ACC112 (cell line): ENCODE data around the gene NCAPH2.
A peak's percentile ranks its signal among the peaks of the same experiment; 100 is the strongest.

Source experiments
- H2AFZ ChIP-seq: fragments of 200-600 bp; sonication (generic); one replicate; pipeline ENCODE4 v1.6.0; 2017; ENCODE audit warnings: antibody characterized with exemption, low read length; ENCODE audit not compliant: unreplicated experiment
- H3K27ac ChIP-seq: fragments of 200-600 bp; sonication (generic); 2 replicates; pipeline ENCODE4 v1.5.1; 2014; ENCODE audit warnings: low read depth, mild to moderate bottlenecking, antibody characterized with exemption, low read length, moderate library complexity
- H3K27me3 ChIP-seq: fragments of 200-600 bp; sonication (generic); 2 replicates; pipeline ENCODE4 v1.6.1; 2014; ENCODE audit warnings: mild to moderate bottlenecking, antibody characterized with exemption, low read length, moderate library complexity, mixed read lengths; ENCODE audit not compliant: insufficient read depth
- H3K36me3 ChIP-seq: fragments of 200-600 bp; sonication (generic); 2 replicates; pipeline ENCODE4 v1.6.1; 2016; ENCODE audit warnings: mild to moderate bottlenecking, antibody characterized with exemption, low read length, moderate library complexity, mixed read lengths; ENCODE audit not compliant: insufficient read depth
- H3K4me1 ChIP-seq: fragments of 200-600 bp; sonication (generic); one replicate; pipeline ENCODE4 v1.6.1; 2016; ENCODE audit warnings: low read length, mixed read lengths; ENCODE audit not compliant: insufficient read depth, unreplicated experiment, control insufficient read depth
- H3K4me3 ChIP-seq: fragments of 200-600 bp; sonication (generic); 2 replicates; pipeline ENCODE4 v1.5.1; 2014; ENCODE audit warnings: mild to moderate bottlenecking, low read depth, low read length
- H3K79me2 ChIP-seq: fragments of 200-600 bp; sonication (generic); one replicate; pipeline ENCODE4 v1.6.0; 2016; ENCODE audit warnings: low read length; ENCODE audit not compliant: control insufficient read depth, unreplicated experiment, insufficient read depth

Gene NCAPH2

DNA sequence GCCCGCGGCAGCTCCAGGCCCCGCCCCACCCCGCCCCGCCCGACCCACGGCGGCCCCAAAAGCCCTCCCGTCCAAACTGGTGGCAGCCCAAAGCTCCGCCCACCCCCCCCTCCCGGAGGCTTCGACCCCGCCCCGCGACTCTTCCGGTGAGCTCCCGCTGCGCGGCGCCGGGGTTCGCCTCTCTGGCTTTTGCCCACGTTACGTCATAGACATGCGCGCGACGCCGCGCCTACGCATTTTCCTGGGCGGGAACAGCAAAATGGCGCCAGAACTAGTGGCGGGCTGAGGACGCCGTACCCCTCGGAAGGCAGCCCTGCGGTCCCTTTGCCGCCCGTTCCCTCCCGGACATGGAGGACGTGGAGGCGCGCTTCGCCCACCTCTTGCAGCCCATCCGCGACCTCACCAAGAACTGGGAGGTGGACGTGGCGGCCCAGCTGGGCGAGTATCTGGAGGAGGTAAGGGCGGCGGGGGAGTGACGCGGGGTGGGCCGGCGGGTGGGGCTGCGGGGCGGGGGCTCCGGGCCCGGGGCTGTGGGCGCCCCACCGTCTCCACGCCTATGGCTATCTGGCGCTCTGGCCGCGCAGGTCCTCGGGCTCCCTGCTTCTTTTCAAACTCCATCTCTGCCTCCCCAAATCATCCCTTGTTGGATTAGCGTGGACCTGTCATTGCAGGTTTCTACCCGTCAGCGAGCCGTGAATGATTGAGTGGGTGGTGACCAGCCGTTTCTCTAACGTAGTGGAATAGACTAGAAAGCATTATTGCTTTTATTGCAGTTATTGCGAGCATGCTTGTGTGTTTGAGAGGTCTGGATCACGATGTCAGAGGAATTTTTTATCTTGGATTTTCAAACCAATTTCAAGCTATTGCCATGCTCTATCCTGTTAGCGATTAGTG is at the start of gene NCAPH2:
TSS of gene NCAPH2 (plus strand) at position 234 of the 894 bp plus-strand sequence. CDS start at position 348, 114 bp downstream.
- H3K79me2 ChIP-seq: peaks cover 40% of the 10 kb centered on the region
- peak within 1 kb of the TSS; percentile 68 for H2AFZ ChIP-seq
- peak within 1 kb of the TSS; percentile 84 for H3K27ac ChIP-seq
- peaks cover 9% of the 10 kb centered on the region for H3K4me1 ChIP-seq
- no peaks in the 10 kb centered on the region for H3K27me3 ChIP-seq
- no peaks in the 10 kb centered on the region for H3K36me3 ChIP-seq
- H3K4me3 ChIP-seq: peak within 1 kb of the TSS; percentile 97

- no peaks in the 10 kb centered on the region for H3K4me1 ChIP-seq
- H3K27me3 ChIP-seq: no peaks in the 10 kb centered on the region
- no peaks in the 10 kb centered on the region for H3K79me2 ChIP-seq
- no peaks in the 10 kb centered on the region for H3K36me3 ChIP-seq
- H2AFZ ChIP-seq: no peak overlapping the region
- no peak overlapping the region for H3K4me3 ChIP-seq
- H3K27ac ChIP-seq: no peak overlapping the region
Observed at GRCh38 chr22:50459016-50459415, 49.0 kb upstream of the NCAPH2 start.

GRCh38 chr22:50459496-50460140 is 48.4 kb upstream of the NCAPH2 start:
- Histone ChIP-seq H3K79me2 (no peaks in the 10 kb centered on the region), H2AFZ (no peak overlapping the region), H3K4me1 (no peaks in the 10 kb centered on the region), H3K4me3 (no peak overlapping the region), H3K27ac (no peak overlapping the region), H3K27me3 (no peaks in the 10 kb centered on the region), H3K36me3 (no peaks in the 10 kb centered on the region)

DNA sequence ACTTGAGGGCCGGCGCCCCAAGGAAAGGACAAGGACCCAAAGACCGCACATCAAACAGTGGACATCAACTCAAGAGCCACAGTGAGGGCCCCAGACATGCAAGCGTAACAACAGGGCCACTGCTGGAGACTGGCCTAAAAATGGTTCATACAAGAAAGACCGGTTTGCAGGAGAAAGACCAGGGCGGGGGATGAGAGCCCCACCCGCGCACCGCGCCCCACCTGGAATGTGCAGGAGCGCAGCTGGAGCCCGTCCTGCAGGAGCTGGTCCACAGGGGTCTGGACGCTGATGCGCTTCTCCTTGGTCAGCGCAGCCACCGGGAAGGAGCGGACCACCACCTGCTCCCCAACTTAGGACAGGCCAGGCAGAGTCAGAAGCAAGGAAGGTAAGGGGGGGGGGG is 47.1 kb upstream of the NCAPH2 start:
- no peaks in the 10 kb centered on the region for H3K79me2 ChIP-seq
- H2AFZ ChIP-seq: no peak overlapping the region
- no peaks in the 10 kb centered on the region for H3K27me3 ChIP-seq
- H3K4me1 ChIP-seq: no peaks in the 10 kb centered on the region
- H3K27ac ChIP-seq: no peak overlapping the region
- H3K36me3 ChIP-seq: no peaks in the 10 kb centered on the region
- no peak overlapping the region for H3K4me3 ChIP-seq

- Histone ChIP-seq H3K36me3 (no peaks in the 10 kb centered on the region), H3K27ac (no peak overlapping the region), H2AFZ (no peak overlapping the region)
Observed at GRCh38 chr22:50461536-50461935, 46.5 kb upstream of the NCAPH2 start.

DNA sequence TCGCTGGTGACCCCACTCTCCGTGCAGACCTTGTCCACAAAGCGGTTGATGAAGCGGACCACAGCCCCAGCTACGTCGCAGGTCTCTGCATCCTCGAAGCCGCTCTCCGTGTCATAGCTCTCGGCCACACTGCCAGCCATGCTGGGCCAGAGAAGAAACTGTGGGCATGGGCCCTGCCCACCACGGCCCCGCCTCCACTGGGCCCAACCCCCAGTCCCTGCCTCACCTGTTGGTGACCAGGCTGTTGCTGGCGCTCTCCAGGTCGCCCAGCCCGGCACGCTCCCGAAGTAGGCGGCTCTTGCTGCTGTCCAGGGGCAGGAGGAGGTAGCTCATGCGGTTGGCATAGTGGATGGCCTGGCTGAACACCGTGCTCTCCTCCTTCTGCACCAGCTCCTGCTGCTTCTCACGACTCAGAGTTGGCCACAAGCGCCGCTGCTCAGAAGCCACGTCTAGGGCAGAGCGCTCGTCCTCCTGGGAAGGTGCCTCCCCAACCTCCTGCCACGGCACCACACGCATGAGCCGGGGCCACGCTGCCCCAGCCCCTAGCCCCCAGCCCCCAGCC is 46.0 kb upstream of the NCAPH2 start:
- Histone ChIP-seq H3K36me3 (no peaks in the 10 kb centered on the region), H3K27me3 (no peaks in the 10 kb centered on the region), H3K4me3 (no peak overlapping the region), H3K79me2 (no peaks in the 10 kb centered on the region), H3K4me1 (no peaks in the 10 kb centered on the region), H2AFZ (no peak overlapping the region), H3K27ac (no peak overlapping the region)

More at GRCh38 chr22:50461536-50461935, 46.5 kb upstream of the NCAPH2 start:
- no peaks in the 10 kb centered on the region for H3K27me3 ChIP-seq
- H3K4me3 ChIP-seq: no peak overlapping the region
- no peaks in the 10 kb centered on the region for H3K79me2 ChIP-seq
- H3K4me1 ChIP-seq: no peaks in the 10 kb centered on the region

DNA sequence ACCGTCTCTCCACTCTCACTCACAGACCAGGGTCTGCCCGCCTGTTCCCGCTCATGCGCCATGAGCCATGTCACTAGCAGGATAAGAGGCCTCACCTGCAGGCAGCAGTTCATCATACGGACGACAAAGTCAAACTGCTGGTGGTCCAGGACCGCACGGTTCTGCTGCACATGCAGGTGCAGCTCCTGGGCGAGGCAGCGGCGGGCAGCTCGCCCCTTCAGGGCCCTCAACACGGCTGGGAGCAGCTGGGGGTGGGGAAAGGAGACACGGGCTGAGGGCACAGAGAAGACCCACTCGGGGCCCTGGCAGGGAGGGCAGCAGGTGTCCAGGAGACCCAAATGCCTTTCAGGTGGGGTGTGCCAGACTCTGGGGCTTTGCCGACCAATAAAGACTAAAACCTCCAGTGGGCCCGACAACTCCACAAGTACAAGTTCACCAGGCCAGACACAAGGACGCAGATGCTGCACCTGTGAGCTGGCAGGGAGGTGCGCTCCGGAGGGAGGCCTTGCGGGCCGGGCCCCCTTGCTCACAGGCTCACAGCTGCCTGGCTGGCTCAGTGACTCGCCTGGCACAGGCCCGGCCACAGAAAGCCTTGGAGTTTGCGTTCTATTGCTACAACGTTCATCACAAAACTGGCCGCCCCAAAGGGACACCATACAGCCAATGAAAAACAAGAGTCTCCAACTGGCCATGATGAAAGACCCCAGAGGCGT is 44.7 kb upstream of the NCAPH2 start:
- Histone ChIP-seq H3K4me1 (no peaks in the 10 kb centered on the region), H3K27me3 (no peaks in the 10 kb centered on the region), H3K36me3 (no peaks in the 10 kb centered on the region), H3K27ac (no peak overlapping the region), H3K79me2 (no peaks in the 10 kb centered on the region), H2AFZ (no peak overlapping the region), H3K4me3 (no peak overlapping the region)

- Histone ChIP-seq H3K36me3 (no peaks in the 10 kb centered on the region), H3K27ac (no peak overlapping the region), H3K4me3 (no peak overlapping the region), H3K27me3 (no peaks in the 10 kb centered on the region), H3K4me1 (peaks cover 2% of the 10 kb centered on the region), H3K79me2 (no peaks in the 10 kb centered on the region), H2AFZ (no peak overlapping the region)
Observed at GRCh38 chr22:50464451-50464850, 43.6 kb upstream of the NCAPH2 start.

DNA sequence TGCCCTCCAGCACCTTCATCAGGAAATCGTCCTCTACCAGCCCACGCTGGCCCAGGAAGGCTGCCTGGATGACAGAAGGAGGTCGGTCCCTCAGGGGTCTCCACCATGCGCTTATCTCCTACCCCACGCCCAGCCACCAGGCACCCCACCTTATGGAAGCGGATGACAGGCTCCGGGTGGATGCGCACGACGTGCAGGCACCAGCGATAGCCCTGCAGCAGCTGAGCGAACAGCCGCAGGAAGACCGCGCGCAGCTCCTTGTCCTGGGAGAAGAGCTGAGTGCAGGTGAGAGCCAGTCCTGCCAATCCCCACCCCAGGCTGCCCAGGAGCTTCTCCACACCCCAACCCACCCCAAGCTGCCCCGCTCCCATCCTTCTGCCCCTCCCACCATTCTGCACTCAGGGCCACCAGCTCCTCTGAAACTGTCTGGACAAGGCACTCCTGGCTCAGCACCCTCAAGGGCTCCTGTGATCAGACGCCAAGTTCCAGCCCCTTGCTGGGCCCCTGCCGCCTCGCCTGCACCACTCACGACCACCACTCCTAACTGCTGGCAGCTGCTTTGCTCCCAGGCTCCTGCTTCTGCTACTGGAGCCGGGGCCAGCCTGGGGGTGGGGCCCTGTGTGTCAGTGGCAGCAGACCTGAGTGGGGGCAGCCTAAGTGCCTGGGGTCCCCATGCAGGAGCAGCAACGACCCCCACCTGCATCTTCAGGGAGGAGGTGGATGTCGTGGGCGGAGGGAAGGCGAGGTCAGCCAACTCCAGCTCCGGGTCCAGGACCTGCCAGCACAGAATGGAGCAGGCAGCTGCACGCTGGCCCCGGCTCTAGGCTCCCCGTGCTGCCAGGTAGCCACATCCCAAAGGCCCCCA is 42.7 kb upstream of the NCAPH2 start:
- Histone ChIP-seq H3K4me1 (peaks cover 10% of the 10 kb centered on the region), H3K79me2 (peaks cover 5% of the 10 kb centered on the region), H3K4me3 (no peak overlapping the region), H3K36me3 (no peaks in the 10 kb centered on the region), H2AFZ (no peak overlapping the region), H3K27ac (no peak overlapping the region), H3K27me3 (no peaks in the 10 kb centered on the region)

DNA sequence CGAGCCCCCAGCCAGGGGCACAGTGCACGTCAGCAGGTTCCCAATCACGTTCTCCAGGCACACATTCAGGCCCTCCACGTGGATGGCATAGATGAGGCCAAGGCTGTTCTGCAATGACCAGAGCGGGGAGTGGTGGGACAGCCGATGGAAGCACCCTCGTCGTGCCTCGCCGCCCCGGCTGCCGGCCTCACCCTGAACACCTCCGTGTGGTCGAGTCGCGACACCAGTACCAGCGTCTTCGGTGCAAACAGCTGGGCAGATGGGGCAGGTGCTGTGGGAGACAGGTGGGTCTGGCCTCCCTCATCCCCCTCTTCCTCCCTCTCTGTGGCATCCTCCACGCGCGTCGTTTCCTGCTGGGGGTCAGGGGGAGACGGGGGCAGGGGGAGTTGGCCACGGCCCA is 40.7 kb upstream of the NCAPH2 start:
- Histone ChIP-seq H3K27ac (no peak overlapping the region), H3K4me1 (peaks cover 14% of the 10 kb centered on the region), H2AFZ (no peak overlapping the region), H3K36me3 (no peaks in the 10 kb centered on the region), H3K79me2 (peaks cover 24% of the 10 kb centered on the region), H3K27me3 (no peaks in the 10 kb centered on the region), H3K4me3 (no peak overlapping the region)
